GM19452 (cell line): ENCODE results near the gene ANKFN1.
"Not testable (repeated sequence)": the region's sequence is repeated elsewhere in the genome, so short reads cannot be mapped to it uniquely, and the experiment has no call there.

ENCODE experiments used
- ATAC-seq: cut with Tn5 transposase; IDR thresholded peaks from one replicate; pipeline ENCODE4 v1.9.1; 2021; ENCODE audit not compliant: unreplicated experiment

Gene ANKFN1

DNA sequence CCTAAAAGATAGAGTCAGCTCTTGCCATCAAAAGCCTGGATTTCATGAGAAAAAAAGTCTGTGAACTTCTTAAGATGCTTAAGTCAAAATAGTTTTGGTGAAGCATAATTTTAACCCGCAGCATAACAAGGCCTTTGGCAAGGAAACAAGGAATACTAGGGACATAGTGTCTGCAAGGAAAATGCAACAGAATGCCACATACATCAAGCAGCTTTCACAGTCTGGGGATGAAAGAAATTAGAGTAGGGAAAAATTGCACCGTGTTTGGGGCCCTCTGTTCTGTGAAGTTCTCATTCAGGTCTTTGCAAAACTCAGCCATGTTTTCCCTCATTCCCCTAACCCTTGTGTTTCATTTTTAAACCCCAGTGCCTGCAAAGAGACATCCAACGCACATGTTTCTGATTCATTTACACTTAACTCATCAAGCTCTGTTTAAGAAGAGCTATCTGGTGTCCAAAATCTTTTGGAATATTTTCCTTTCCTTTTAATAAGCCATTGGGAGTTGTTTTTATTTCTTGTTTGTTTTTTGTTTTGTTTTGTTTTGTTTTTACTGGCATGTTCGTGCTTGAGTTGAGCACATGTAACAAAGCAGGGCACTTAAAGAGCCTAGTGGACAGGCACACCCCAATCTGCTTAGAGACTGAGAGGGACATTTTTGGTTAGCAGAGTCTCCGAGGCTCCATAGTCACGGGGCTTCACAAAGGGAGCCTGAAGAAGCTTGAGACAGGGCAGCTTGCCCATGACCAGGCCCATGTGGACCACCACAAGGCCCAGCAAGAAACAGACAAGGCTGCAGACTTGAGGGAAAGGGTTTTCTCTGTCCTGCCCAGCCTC, 116.5 kb downstream of the ANKFN1 start:
- ATAC-seq = no peak

DNA sequence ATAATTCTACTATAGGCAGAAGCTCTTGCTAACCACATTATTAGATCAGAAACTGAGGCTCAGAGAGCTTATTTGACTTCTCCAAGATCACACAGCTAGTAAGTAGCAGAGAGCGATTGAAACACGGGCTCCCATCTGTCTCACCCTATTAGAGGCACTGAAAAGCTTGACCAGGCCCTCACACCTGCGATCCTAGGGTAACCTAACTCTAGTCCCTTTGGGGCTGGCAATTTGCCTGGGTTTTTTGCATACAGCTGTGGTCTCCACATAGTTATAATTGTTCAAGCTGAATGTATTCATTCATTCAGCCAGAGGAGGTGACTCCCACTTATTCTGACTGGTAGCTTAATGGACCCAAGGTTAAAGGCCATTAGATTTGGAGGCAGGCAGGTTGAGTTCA, 121.2 kb downstream of the ANKFN1 start:
- ATAC-seq = no peak

DNA sequence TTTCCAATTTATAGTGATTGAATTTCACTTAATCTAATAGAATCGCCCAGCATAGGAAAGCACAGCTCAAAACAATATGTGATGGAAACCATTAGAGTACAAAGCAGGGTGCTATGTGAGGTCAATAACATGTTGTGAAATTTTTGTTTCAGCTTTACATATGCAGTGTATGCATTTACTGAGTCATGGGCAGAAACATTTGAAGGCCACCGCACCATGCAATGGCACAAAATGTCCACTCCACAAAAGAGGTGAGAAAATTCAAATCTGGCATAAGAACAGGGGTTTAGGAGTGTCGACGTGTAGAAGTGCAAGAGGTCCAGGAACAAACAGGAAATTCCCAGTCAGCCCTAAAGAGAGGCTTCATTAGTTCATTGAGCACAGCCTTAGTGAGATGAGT, 131.2 kb downstream of the ANKFN1 start:
- no peak for ATAC-seq

DNA sequence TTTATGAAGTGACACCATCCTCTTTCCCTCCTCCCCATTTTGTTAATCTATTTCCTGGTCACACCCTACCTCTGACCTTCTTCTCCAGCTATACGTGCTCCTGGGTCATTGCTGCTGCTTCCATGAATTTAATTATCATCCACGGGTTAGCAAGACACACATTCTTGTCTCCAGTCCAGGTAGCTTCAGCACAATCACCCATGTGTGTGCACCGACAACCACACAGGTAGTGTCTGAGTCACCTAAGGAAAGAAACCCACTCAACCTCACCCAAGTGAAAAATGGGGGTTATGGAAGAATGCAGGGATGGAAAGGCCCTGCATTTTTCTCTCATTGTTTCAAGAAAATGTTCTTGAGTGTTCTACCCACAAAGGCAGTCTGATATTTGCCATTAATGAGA, 135.5 kb downstream of the ANKFN1 start:
- ATAC-seq = not testable (repeated sequence)

DNA sequence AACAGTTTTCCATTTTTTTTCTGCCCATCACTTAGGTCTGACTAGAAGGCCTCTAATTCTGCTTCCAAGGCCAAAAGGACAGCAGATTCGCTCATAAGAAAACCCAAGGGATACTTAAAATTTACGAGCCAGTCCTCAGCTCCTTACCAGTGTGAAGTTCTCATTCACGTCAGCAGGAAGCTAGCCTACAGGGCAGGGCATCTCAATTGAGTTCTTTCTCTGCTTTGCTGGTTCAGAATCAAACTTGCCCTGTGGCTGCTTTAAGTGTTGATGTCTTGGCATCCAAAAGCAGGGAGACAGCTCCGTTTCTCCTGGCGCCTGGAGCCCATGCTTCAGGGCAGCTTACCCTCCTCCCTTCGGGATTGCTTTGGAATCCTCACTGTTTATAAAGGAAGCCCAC, 136.0 kb downstream of the ANKFN1 start:
- no peak for ATAC-seq

DNA sequence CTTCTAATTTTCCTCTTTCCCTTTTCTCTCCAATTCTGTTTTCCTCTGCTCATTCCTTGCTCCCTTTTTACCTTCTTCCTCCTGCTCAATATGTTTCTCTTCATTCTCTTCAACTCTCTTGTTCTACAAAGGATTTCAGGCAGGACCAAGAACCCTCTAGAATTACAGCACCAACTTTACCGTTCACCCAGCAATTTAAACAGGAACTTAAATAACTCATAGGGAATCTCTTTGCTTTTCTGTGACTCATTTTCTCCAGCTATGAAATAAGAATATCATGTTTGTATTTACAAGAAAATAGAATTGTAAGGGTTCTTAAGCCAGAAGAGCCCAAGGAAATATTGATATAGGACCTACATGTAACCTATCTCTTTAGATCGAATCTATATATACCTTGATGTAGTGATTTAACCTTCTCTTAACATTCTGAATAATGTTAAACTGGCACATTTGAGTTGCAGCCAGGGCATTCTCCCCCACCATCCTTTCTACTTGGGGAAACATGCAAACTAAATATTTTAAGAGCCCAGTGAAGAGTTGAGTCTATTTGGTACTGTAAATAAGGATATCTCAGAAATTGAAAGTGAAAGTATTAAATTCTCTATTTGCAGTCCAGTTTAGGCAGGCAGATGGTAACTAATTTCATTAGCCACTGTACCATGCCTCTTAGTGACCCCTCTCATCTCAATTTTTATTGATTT, 137.0 kb downstream of the ANKFN1 start:
- no peak for ATAC-seq

DNA sequence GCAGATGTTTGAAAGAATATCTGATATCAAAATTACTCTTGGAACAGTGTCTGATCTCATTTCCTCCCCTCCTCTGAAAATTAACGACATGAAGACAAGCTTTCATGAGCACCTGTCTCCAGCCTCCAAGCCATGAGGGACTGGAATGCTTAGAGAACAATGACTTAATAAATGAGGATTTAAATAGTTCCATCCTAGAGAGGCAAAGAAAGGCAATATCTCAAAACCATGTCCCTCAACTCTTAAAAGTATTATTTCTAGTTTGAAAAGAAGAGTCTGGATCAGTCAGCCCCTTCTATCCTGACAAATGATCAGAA, 137.5 kb downstream of the ANKFN1 start:
- no peak for ATAC-seq

DNA sequence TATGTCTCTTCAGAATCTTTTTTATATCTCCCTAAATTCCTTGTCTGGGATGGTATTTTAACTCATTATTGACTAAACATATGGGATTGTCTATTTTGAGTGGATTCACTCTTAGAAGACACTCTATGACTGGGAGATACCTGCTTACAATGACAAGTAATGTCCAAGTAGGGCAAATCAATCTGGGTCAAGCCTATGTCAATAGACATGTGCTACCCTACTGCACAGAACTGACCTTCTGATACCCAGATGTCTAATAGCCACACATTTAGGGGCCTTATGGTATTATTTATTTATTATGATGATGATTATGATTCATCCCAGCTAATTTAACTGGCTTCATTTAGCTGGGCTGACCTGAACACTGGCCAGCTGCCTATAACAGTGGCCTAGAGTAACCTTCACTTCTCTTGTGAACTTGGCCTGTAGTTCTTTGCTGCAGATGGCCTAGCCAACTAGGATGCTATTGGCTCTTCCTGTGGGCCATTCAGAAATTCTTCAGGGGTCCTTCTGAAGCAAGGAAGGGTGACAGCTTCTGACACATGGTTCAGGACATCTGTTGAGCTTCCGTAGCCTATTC, 138.0 kb downstream of the ANKFN1 start:
- ATAC-seq = no peak

DNA sequence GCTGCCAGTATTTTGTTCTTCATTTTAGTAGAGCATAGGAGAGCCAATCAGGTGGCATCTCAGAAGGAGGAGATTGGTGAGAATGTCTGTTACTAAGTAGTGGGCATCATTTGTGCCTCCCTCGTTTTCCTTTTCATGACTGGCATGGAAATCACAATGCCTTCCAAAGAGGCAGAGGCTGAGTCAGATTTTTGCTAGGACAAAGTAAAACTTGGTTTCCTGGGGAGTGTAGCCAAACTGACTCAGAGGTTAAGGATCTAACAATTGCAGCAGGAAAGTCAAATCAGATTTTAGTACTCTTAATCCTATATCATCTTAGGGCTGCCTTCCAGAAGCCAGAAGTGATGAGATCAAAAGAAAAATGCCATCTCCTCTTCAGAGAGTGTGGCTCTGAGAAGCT, 138.7 kb downstream of the ANKFN1 start:
- ATAC-seq = no peak

DNA sequence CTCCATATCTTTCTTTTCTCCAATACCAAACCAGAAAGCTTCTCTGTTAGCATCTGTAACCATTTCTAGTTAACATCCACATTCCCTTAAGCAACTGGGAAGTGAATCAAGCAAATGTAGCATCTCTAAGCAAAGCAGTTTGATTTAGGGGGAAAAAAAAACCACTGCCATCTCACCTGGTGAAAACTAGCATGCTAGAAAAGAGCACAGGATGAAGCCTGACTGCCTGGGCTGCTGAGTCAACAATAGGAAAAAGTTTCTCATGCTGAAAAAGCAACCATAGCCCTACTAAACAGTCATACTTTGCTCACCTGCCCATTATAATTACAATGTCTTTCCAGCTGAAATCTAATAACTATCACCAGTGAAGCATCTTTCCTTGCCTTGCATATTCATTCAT, 139.3 kb downstream of the ANKFN1 start:
- no peak for ATAC-seq

DNA sequence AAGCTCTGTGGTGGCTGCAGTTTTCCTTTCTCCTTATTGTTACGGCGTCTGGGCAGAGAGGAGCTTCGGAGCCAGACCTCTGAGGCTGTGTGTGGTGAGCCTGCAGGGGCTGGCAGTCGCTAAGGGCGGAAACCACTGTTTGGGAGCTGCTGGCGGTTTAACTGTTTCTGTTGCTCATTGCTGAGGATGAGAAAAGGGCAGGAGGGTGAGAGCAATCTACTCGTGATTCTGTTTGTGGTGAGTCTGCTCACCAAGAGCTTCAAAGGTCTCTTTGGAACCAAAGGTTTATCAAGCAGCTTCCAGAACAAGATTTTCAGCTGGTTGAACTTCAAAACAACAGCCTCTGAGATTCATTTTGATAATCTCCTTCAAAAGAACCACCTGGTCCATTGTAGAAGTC, 143.9 kb downstream of the ANKFN1 start:
- ATAC-seq = no peak

DNA sequence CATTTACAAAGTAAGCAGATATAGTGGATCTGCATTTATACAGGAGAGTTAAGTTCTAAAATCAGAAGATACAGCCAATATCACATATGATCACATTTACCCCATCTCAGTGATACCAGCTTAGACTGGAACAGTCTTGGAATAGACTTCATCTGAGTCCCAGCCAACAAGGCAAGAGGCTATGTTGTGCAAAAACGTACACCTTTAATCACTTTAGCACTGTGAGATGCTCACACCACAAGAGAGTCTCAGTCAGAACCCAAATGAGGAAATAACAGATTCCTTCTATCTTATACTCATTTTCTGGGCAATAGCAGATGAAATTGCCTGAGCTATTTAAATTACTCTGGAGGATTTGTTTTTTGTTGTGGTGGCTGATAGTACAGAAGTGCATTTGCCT, 145.6 kb downstream of the ANKFN1 start:
- no peak for ATAC-seq

DNA sequence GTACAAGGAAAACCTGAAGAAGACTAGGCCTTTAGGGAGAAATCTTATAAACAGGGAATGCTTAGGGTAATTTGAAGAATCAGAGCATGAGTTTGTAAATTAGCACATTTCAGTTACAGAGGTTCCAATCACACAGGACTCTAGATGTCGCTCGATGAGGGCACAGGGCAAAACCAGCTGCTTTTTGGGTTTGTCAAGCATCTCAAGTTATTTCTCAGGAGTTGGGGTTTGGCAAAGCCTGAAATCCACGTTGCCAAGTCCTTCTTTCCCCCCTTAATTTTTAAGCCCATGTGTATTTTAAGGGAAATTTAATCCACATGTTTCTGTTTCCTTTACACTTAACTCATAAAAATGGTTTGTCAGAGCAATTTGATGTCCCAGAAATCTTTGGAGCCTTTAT, 146.9 kb downstream of the ANKFN1 start:
- no peak for ATAC-seq

DNA sequence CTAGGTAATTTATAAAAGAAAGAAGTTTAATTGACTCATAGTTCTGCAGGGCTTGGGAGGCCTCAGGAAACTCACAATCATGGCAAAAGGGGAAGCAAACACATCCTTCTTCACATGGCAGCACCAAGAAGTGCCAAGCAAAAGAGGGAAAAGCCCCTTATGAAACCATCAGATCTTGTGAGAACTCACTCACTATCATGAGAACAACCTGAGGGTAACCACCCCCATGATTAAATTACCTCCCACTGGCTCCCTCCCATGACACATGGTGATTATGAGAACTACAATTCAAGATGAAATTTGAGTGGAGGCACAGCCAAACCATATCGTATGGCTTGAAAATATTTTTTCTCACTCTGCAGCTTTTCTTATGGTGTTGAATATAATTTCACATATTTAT, 151.7 kb downstream of the ANKFN1 start:
- ATAC-seq = no peak

DNA sequence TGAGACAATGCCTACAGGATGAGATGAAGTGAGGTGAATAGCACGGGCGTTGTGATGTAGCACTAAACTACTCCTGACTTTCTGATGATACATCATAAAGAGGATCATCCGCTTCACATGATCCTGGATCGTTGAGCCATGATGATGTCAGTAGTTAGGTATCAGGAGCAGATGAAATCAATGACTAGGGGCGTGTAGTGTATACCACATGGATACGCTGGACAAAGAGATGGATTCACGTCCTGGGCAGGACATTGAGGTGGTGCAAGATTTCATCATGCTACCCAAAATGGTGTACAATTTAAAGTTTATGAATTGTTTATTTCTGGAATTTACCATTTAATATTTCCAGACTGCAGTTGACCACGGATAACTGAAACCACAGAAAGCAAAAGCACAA, 156.6 kb downstream of the ANKFN1 start:
- ATAC-seq = no peak

DNA sequence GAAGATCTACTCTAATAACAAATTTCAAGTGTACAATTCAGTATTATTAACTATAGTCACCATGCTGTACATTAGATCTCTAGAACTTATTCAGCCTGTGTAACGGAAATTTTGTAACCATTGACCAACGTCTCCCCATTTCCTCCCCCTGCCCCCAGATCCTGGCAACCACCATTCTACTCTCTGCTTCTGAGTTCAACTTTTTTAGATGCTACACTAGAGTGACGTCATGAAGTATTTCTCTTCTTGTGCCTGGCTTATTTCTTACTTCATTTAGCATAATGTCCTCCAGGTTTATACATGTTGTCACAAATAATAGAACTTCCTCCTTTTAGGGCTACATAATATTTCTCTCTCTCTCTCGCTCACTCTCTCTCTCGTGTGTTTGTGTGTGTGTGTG, 157.5 kb downstream of the ANKFN1 start:
- no peak for ATAC-seq

DNA sequence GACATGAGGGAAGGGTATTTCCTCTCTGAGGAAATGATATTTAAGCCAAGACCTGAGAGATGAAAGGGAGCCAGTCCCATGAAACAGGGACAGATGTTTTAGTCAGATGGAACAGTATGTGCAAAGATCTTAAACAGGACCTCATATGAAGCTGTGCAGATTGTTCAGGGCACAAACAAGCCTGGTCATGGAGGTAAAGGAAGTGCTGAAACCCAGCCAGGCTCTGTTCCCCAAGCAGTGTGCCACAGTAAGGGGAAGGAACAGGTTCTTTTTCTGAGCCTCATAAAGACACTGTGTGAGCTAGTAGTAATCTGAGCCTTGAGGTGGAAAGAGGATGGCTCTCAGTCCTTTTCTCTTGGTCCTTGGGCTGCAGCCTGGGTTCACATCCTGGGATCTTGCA, 159.9 kb downstream of the ANKFN1 start:
- ATAC-seq = no peak

DNA sequence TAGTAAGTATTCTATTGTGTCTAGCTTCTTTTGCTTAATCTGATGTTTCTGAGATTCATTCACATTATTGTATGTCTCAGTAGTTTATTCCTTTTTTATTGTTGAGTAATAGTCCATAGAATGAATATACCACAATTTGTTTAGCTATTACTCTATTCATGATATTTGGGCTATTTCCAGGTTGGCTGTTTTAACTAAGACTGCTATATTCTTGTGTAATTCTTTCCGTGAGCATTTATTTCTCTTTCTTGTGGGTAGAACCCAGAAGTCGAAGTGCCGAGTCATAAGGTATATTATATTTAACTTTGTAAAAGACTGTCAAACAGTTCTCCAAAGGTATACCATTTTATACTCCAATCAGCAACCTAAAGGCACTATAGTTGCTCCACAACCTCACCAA, 160.8 kb downstream of the ANKFN1 start:
- no peak for ATAC-seq

DNA sequence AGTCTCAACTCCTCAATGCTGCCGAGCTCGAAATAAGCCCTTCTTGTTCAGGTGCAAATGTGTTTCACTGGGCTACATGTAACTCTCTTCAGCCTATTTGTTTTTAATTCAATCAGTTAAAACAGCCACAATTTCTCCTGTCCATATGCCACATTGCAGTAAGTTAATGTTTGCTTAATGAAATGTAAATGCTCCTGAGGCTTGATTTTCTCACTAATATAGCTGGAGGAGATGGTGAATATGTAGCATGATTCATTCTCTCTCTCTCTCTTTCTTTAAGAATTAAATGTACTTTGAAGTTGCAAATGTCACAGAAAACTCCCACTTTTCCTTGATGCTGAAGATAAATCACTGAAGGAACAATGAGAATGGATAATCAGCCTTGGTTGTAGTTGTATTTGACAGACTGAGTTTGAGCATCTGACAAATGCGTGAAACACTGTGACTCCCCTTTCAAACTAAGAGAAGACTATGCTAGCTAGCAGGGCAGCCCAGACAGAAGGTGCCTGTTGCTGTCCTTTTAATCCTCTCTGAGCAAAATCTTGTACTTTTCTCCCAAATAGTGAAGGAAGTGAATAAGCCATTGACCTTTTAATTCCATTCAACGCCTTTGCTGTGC, 161.8 kb downstream of the ANKFN1 start:
- ATAC-seq = no peak

DNA sequence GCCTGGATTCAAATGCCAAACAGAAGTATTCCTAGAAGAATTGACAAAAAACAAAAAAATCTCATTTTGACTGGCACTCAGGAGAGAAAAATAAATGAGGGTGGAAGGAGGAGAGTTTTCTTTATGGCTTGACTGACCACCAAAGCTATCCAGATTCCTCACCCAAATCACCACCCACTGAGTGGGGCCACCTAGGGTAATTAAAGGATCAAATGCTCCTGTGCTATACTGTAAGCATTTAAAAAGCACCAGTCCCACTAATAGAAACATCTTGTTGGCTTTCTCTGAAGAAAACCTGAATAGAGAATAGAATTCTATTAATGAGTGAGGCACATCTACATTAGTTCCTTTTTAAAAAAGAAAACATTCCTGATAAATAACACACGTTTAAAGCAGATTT, 163.3 kb downstream of the ANKFN1 start:
- no peak for ATAC-seq

DNA sequence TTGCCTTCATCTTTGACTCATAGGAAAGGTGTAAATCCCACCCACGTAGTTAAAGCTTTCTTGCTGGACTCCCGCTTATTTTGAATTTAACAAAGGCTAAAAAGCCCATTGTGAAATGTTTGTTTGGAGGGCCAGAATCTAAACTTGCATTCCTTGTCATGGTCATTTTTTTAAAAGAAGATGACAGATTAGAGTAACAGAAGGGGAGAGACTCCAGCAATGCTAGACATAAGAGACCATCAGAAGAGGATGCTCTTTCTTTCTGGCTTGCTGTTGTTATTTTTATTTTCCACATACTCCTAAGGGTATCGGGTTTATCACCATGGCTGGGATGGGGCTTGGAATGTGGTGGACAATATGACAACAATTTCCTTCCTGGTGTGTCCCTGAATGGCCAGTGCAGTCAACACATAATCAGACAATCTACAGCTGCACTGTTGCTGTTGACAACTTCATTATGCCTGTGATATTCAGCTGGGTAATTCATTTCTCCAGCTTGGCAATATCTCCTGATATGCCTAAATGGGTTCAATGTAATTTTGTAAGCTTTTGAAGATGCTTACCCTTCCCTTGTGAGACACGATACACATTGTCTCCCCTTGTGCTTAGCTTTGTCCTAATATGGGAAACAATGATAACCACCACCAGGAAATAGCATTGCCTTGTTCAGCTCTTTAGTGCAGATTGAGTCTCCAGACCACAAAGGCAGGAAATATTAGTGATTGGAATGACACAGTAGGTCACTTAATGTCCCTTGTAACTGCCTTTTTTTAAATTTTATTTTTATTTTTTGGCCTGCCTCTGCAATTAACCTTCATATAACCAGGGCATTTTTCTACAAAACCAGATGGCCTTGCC, 164.3 kb downstream of the ANKFN1 start:
- no peak for ATAC-seq
